GM18873 (cell line): ENCODE data around the gene CAMSAP1.

Experiments
- ATAC-seq: cut with Tn5 transposase; IDR thresholded peaks from one replicate; pipeline ENCODE4 v1.9.1; 2021; ENCODE audit warnings: mild to moderate bottlenecking, moderate library complexity, moderate number of reproducible peaks; ENCODE audit not compliant: unreplicated experiment, low FRiP score

CAMSAP1 gene

GRCh38 chr9:135783540-135784245 is 123.7 kb downstream of the CAMSAP1 start:
- ATAC-seq: no peak

- no peak for ATAC-seq
Measured at GRCh38 chr9:135782946-135783345, 124.4 kb downstream of the CAMSAP1 start.

DNA sequence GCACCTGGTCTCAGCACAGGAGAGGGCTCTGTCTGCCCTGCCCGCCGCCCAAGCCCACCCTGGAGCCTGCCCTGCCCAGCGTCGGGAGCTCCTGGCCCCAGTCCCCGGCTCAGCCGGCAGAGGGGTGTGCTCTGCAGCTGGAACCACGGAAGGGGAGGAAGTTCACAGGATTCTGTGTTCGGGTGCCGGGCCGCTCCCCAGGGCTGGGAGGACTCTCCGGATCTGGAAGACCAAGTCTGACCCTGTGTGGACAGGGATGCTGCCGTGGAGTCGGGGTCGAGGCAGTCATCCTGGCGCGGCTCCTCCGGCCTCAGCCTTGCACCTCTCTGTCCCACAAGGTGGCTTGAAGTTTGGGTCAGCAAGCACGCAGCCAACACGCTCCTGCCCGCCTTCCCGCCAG is 126.7 kb downstream of the CAMSAP1 start:
- ATAC-seq: no peak

GRCh38 chr9:135780086-135780485 is 127.3 kb downstream of the CAMSAP1 start:
- ATAC-seq: no peak

DNA sequence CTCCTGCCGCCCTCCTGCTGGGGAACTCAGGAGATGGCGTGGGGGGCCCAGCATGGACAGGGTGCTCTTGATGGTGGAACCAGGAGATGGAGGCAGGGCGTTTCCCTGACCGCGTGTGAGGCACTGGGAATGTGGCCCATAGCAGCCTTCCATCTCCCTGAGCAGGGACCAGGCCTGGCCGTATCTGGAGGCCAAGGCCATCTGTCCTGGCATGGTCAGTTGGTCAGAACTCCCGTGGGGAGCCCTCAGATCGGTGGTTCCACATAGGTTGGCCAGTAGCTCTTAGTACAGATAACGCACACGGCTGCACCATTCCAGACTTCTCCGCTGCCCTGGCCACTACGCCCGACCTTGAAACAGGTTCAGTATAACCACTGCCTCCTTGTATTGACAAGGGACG is 127.8 kb downstream of the CAMSAP1 start:
- ATAC-seq: no peak

DNA sequence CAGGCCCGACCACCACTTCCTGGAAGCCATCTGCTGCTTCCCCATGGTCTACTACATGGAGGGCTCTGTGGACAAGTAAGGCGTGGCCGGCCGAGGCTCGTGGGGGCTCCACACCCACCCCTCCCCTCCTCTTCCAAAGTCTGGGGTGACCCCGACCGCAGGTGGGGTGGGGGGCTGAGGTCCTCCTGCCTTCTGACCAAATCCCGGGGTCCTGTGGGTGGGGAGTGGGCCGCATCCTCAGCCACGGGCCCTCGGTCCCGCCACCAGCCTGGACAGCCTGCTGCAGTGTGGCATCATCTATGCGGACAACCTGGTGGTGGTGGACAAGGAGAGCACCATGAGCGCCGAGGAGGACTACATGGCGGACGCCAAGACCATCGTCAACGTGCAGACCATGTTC is 128.9 kb downstream of the CAMSAP1 start:
- no peak for ATAC-seq

DNA sequence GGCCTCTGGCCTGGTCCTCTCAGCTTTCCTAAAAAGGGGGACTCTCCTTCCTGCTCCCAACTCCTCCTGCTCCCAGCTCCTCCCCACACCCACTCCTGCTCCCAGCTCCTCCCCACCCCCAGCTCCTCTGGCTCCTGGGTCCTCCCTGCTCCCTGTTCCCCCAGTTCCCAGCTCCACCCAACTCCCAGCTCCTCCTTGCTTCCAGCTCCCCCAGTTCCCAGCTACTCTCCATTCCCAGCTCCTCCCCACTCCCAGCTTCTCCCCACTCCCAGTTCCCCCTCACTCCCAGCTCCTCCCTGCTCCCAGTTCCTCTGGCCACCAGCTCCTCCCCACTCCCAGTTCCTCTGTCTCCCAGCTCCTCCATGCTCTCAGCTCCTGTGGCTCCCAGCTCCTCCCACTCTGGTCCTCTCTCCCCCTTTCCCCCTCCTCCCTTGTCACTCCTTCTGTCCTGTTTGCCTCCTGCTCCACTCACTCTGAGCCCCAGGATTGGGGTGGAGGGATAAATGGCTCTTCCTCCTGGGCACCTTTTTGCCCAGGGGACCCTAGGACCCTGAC is 129.6 kb downstream of the CAMSAP1 start:
- no peak for ATAC-seq

- ATAC-seq: no peak
Measured at GRCh38 chr9:135776893-135777622, 130.3 kb downstream of the CAMSAP1 start.

GRCh38 chr9:135775911-135776310 is 131.4 kb downstream of the CAMSAP1 start:
- no peak for ATAC-seq

GRCh38 chr9:135774794-135775525 is 132.4 kb downstream of the CAMSAP1 start:
- ATAC-seq: no peak

GRCh38 chr9:135774239-135774747 is 133.1 kb downstream of the CAMSAP1 start:
- ATAC-seq: no peak

DNA sequence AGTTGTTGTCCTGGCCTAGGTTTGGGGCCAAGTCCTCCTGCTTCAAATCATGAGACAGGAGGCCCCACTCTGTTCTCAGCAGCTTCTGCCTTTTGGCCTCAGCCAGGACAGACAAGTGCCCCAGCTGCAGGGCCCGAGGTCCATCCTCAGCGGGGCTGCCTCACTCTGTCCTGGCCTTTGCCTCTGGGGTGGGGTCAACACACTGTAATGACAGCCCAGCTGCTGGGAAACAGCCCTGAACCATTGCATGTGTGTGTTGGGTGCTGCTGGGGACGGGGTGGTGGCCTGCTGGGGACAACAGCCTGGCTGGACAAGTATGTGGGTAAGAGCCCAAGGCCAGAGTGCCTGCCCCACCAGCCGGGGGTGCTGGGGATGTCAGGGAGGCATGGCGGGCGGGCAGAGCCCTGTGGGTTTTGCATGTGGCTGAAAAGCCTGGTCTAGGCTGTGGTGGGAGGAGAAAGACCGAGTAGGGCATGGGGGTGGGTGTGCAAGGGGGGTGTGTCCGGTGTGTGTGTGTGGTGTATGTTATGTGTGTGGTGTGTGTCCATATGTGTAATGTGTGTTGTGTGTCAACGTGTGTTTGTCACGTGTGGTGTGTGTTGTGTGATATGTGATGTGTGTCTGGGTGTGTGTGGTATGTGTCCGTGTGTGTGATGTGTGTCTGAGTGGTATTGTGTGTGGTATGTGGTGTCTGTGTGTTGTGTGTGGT is 133.7 kb downstream of the CAMSAP1 start:
- ATAC-seq: no peak

DNA sequence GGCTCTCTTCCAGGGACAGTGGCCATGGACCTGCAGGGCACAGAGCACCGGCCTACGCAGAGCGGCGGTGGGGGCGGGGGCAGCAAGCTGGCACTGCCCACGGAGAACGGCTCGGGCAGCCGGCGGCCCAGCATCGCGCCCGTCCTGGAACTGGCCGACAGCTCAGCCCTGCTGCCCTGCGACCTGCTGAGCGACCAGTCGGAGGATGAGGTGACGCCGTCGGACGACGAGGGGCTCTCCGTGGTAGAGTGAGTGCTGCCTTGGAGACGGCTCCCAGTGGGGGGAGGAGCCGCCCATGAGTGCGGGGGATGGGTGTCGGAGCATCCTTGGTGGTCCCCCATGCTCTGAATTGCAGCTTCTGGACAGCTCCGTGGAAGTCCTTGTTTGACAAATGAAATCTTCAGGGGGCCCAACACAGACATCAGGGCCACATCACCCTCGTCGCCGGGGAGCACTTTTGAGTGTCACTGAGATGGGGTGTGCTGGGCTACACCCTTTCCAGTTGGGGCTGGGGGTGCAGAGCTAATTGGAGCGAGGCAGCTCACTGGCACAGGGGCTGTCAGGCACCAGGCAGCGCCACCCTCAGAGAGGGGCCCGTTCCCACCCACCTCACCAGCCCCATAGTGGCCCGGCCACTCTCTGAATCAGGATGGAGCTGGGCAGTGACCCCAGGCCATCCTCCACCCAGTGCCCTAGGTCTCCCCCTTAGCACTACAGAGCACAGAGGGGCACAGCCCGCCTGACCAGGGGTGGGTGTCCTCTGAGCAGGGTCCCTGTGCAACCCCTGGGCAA is 134.4 kb downstream of the CAMSAP1 start:
- no peak for ATAC-seq

DNA sequence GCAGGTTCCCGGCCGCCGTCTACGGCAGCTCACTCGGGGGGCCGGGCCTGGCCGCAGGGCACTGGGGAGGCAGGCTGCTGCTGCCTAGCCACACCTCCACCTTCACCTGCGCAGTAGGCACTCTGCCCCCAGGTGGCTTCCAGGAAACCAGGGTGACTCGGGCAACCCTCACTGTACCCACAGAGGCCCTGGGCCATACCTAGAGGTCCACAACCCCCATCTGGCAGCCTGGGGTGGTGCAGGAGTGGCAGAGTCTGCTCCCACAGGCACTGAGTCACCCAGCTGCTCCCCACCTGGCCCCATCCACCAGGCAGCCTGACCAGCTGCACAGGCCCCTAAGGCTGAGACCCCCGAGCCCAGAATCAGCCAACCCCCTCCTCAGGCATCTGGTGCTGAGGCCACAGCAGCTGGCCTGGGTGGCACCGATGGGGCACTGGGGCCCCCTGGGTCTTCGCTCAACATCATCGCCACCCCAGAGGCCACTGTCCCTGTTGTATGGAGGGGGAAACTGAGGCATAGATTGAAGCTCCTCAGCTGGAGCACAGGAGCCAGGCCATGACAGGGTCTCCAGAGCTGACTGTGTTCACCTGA is 135.2 kb downstream of the CAMSAP1 start:
- ATAC-seq: no peak

GRCh38 chr9:135771401-135772051 is 135.8 kb downstream of the CAMSAP1 start:
- no peak for ATAC-seq

DNA sequence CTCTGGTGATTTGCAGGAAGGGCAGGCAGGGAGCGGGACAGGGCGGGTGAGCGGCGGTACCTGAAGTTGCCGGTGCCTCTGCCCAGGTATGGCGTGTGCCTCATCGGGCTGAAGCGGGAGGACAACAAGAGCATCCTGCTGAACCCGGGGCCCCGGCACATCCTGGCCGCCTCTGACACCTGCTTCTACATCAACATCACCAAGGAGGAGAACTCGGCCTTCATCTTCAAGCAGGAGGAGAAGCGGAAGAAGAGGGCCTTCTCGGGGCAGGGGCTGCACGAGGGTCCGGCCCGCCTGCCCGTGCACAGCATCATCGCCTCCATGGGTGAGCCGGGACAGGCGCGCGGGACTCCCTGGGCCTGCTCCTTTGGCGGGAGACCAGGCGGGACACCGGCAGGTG is 136.6 kb downstream of the CAMSAP1 start:
- no peak for ATAC-seq

- ATAC-seq: no peak
Measured at GRCh38 chr9:135770203-135770535, 137.2 kb downstream of the CAMSAP1 start.

- ATAC-seq: no peak
Measured at GRCh38 chr9:135769489-135770202, 137.7 kb downstream of the CAMSAP1 start.
